GM19438 (cell line): Measurements from ENCODE around the gene WNT8A.

Source experiments
- ATAC-seq: cut with Tn5 transposase; IDR thresholded peaks from one replicate; pipeline ENCODE4 v1.9.1; 2021; ENCODE audit warnings: low read depth; ENCODE audit not compliant: unreplicated experiment

Gene WNT8A

GRCh38 chr5:138082033-138082432, 1.8 kb upstream of the WNT8A start:
- ATAC-seq = no peak

GRCh38 chr5:138091685-138092084, 7.9 kb downstream of the WNT8A start:
- ATAC-seq = no peak

- no peak for ATAC-seq
Observed at GRCh38 chr5:138092301-138092700, 8.5 kb downstream of the WNT8A start.

GRCh38 chr5:138093036-138093435, 9.2 kb downstream of the WNT8A start:
- ATAC-seq = no peak

GRCh38 chr5:138095100-138095907, 11.5 kb downstream of the WNT8A start:
- no peak for ATAC-seq

- ATAC-seq = no peak
Observed at GRCh38 chr5:138096363-138096762, 12.5 kb downstream of the WNT8A start.

- ATAC-seq = no peak
Observed at GRCh38 chr5:138096997-138097828, 13.4 kb downstream of the WNT8A start.

GRCh38 chr5:138102454-138103318, 18.9 kb downstream of the WNT8A start:
- no peak for ATAC-seq

- no peak for ATAC-seq
Observed at GRCh38 chr5:138103319-138103637, 19.4 kb downstream of the WNT8A start.

- no peak for ATAC-seq
Observed at GRCh38 chr5:138105709-138106108, 21.9 kb downstream of the WNT8A start.

- ATAC-seq = no peak
Observed at GRCh38 chr5:138107213-138107612, 23.4 kb downstream of the WNT8A start.

GRCh38 chr5:138109463-138110265, 25.8 kb downstream of the WNT8A start:
- ATAC-seq = no peak

GRCh38 chr5:138110266-138110963, 26.6 kb downstream of the WNT8A start:
- no peak for ATAC-seq

GRCh38 chr5:138111181-138111580, 27.3 kb downstream of the WNT8A start:
- ATAC-seq = no peak

- ATAC-seq = no peak
Observed at GRCh38 chr5:138111937-138112336, 28.1 kb downstream of the WNT8A start.

- no peak for ATAC-seq
Observed at GRCh38 chr5:138115254-138115653, 31.4 kb downstream of the WNT8A start.

GRCh38 chr5:138128334-138128733, 44.5 kb downstream of the WNT8A start:
- ATAC-seq = no peak

GRCh38 chr5:138129347-138129746, 45.5 kb downstream of the WNT8A start:
- ATAC-seq = no peak

GRCh38 chr5:138132543-138132942, 48.7 kb downstream of the WNT8A start:
- ATAC-seq = no peak
